ENCODE data around the gene HCCS. TPM values are rescaled to one million over a fixed set of nuclear protein-coding genes. Genes with fewer than 3 reads are reported as not detected.

Gene HCCS
- total and polyA plus RNA-seq, 2 donors (not counting 3 experiments of a cell fraction or from before 2014, with no cell fraction given), result 16.9 to 39.3 TPM

- CTCF ChIA-PET, result interaction anchor here (1.1 kb wide), 1 partner anchor 10 kb away, joined by 4 read pairs; no protein-coding TSS in a partner anchor
- Histone ChIP-seq H3K27me3 (ENCODE audit: control insufficient read depth in 2 of 2, insufficient read depth in 2 of 2, low read length in 2 of 2) (no peaks in the 10 kb centered on the region), H3K9me1 (replicated peaks; ENCODE audit: control insufficient read depth, extremely low read depth, insufficient read depth, low read length) (no peaks in the 10 kb centered on the region), H3K4me1 (ENCODE audit: control insufficient read depth, extremely low read depth, insufficient read depth, low read length) (no peaks in the 10 kb centered on the region), H3K4me2 (ENCODE audit: insufficient read depth, low read length) (no peak overlapping the region), H3K9me3 (replicated peaks; ENCODE audit: control insufficient read depth, insufficient read depth, low read length) (no peaks in the 10 kb centered on the region), H3K27ac (ENCODE audit: insufficient read depth, low read depth, low read length) (no peak overlapping the region), H4K20me1 (replicated peaks; ENCODE audit: control insufficient read depth, extremely low read depth, insufficient read depth, low read length) (no peaks in the 10 kb centered on the region), H3K4me3 (replicated peaks in 1 of 3; ENCODE audit: insufficient read depth in 1 of 3, low read depth in 1 of 3, low read length in 3 of 3) (no peak overlapping the region), H3K79me2 (ENCODE audit: control insufficient read depth, insufficient read depth, low read length) (no peaks in the 10 kb centered on the region), H2AFZ (ENCODE audit: low read depth, low read length) (no peak overlapping the region), H3K36me3 (ENCODE audit: control insufficient read depth in 2 of 2, extremely low read depth in 1 of 2, insufficient read depth in 2 of 2, low read length in 2 of 2) (no peaks in the 10 kb centered on the region), H3K9ac (replicated peaks; ENCODE audit: extremely low read depth, insufficient read depth, low read length) (no peak overlapping the region)
- DNase-seq (ENCODE audit: low read depth, low spot score) (no peak), FAIRE-seq (no peak)
- POLR2A ChIA-PET, result no interaction called here
- BruUV-seq (replicated peaks), result no TSS peak
- dilution Hi-C loops (cut with MboI; ENCODE audit: extremely low pct_ligation_motif_present, low sequenced_read_pairs), result no loop called here
- intact Hi-C loops (cut with micrococcal nuclease), result no loop called here
- TF ChIP-seq EZH2 (IDR thresholded peaks at IDR 0.05; ENCODE audit: borderline replicate concordance, low read depth, low read length, severe bottlenecking) (no peak), FOS (IDR thresholded peaks at IDR 0.05; ENCODE audit: borderline replicate concordance, insufficient read depth, low read length) (no peak), JUN (IDR thresholded peaks at IDR 0.05; ENCODE audit: borderline replicate concordance, insufficient read depth, insufficient read length, low read depth) (no peak), POLR2AphosphoS5 (IDR thresholded peaks at IDR 0.05; ENCODE audit: insufficient read depth, low read depth, low read length) (no peak), MYC (IDR thresholded peaks at IDR 0.05; ENCODE audit: low read depth, low read length) (no peak), GATA2 (IDR thresholded peaks at IDR 0.05; ENCODE audit: insufficient read depth, insufficient read length, low read depth, low read length) (no peak), MAX (IDR thresholded peaks at IDR 0.05; ENCODE audit: insufficient read depth, insufficient read length) (no peak), POLR2A (IDR thresholded peaks at IDR 0.05; ENCODE audit: low read depth, low read length) (no peak)
Measured at GRCh38 chrX:11066812-11067211, 44.3 kb upstream of the HCCS start.

GRCh38 chrX:11073381-11073780 lies 37.8 kb upstream of the HCCS start:
- no peak for FAIRE-seq
- no TSS peak for BruUV-seq (replicated peaks)

More at GRCh38 chrX:11073381-11073780, 37.8 kb upstream of the HCCS start:
- DNase-seq (ENCODE audit: low read depth, low spot score), result no peak
- no peaks in the 10 kb centered on the region for H3K27me3 ChIP-seq (ENCODE audit: control insufficient read depth in 2 of 2, insufficient read depth in 2 of 2, low read length in 2 of 2)
- H3K27ac ChIP-seq (ENCODE audit: insufficient read depth, low read depth, low read length), result no peak overlapping the region
- no peak overlapping the region for H3K4me3 ChIP-seq (replicated peaks in 1 of 3; ENCODE audit: insufficient read depth in 1 of 3, low read depth in 1 of 3, low read length in 3 of 3)
- H2AFZ ChIP-seq (ENCODE audit: low read depth, low read length), result no peak overlapping the region
- ChIA-PET CTCF (no interaction called here), POLR2A (no interaction called here)
- dilution Hi-C loops (cut with MboI; ENCODE audit: extremely low pct_ligation_motif_present, low sequenced_read_pairs) (no loop called here), intact Hi-C loops (cut with micrococcal nuclease) (no loop called here)
- H3K9me1 ChIP-seq (replicated peaks; ENCODE audit: control insufficient read depth, extremely low read depth, insufficient read depth, low read length), result no peaks in the 10 kb centered on the region
- TF ChIP-seq POLR2A (IDR thresholded peaks at IDR 0.05; ENCODE audit: low read depth, low read length) (no peak), EZH2 (IDR thresholded peaks at IDR 0.05; ENCODE audit: borderline replicate concordance, low read depth, low read length, severe bottlenecking) (no peak), MYC (IDR thresholded peaks at IDR 0.05; ENCODE audit: low read depth, low read length) (no peak), FOS (IDR thresholded peaks at IDR 0.05; ENCODE audit: borderline replicate concordance, insufficient read depth, low read length) (no peak), GATA2 (IDR thresholded peaks at IDR 0.05; ENCODE audit: insufficient read depth, insufficient read length, low read depth, low read length) (no peak), POLR2AphosphoS5 (IDR thresholded peaks at IDR 0.05; ENCODE audit: insufficient read depth, low read depth, low read length) (no peak), JUN (IDR thresholded peaks at IDR 0.05; ENCODE audit: borderline replicate concordance, insufficient read depth, insufficient read length, low read depth) (no peak), MAX (IDR thresholded peaks at IDR 0.05; ENCODE audit: insufficient read depth, insufficient read length) (no peak)
- TF ChIP-seq, protein P1, sequence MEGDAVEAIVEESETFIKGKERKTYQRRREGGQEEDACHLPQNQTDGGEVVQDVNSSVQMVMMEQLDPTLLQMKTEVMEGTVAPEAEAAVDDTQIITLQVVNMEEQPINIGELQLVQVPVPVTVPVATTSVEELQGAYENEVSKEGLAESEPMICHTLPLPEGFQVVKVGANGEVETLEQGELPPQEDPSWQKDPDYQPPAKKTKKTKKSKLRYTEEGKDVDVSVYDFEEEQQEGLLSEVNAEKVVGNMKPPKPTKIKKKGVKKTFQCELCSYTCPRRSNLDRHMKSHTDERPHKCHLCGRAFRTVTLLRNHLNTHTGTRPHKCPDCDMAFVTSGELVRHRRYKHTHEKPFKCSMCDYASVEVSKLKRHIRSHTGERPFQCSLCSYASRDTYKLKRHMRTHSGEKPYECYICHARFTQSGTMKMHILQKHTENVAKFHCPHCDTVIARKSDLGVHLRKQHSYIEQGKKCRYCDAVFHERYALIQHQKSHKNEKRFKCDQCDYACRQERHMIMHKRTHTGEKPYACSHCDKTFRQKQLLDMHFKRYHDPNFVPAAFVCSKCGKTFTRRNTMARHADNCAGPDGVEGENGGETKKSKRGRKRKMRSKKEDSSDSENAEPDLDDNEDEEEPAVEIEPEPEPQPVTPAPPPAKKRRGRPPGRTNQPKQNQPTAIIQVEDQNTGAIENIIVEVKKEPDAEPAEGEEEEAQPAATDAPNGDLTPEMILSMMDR (IDR thresholded peaks at IDR 0.05; ENCODE audit: extremely low read depth in 1 of 2, insufficient read depth in 1 of 2, low read depth in 1 of 2, low read length in 2 of 2), result no peak
- no peaks in the 10 kb centered on the region for H3K79me2 ChIP-seq (ENCODE audit: control insufficient read depth, insufficient read depth, low read length)
- H3K9ac ChIP-seq (replicated peaks; ENCODE audit: extremely low read depth, insufficient read depth, low read length), result no peak overlapping the region
- no peaks in the 10 kb centered on the region for H3K9me3 ChIP-seq (replicated peaks; ENCODE audit: control insufficient read depth, insufficient read depth, low read length)
- H4K20me1 ChIP-seq (replicated peaks; ENCODE audit: control insufficient read depth, extremely low read depth, insufficient read depth, low read length), result no peaks in the 10 kb centered on the region
- no peaks in the 10 kb centered on the region for H3K36me3 ChIP-seq (ENCODE audit: control insufficient read depth in 2 of 2, extremely low read depth in 1 of 2, insufficient read depth in 2 of 2, low read length in 2 of 2)
- no peaks in the 10 kb centered on the region for H3K4me1 ChIP-seq (ENCODE audit: control insufficient read depth, extremely low read depth, insufficient read depth, low read length)
- no peak overlapping the region for H3K4me2 ChIP-seq (ENCODE audit: insufficient read depth, low read length)

All from endothelial cell of umbilical vein (primary cell).